K562 (cell line): ENCODE measurements around the gene GPER1. TPM values are rescaled to one million over a fixed set of nuclear protein-coding genes. Genes with fewer than 3 reads are reported as not detected.

Experiments
- ARHGAP35 ChIP-seq: fragments of 450-650 bp; IDR thresholded peaks from 2 replicates; pipeline ENCODE4 v1.6.1; 2018; ENCODE audit not compliant: partially characterized antibody
- CCAR2 ChIP-seq: fragments of 200-400 bp; formaldehyde crosslinking; IDR thresholded peaks from 2 replicates; pipeline ENCODE4 v1.6.1; 2017; ENCODE audit warnings: mild to moderate bottlenecking, low read depth, low read length
- E2F6 ChIP-seq, 2 experiments: IDR thresholded peaks; 2 replicates each; pipeline ENCODE4 v1.6.1; 2011; ENCODE audit warnings: borderline replicate concordance in 1 of 2, control low read depth in 1 of 2, low read depth in 1 of 2, low read length in 1 of 2, mild to moderate bottlenecking in 1 of 2, mixed read lengths in 1 of 2, moderate library complexity in 1 of 2; ENCODE audit not compliant: insufficient read depth in 1 of 2, insufficient read length in 1 of 2, poor library complexity in 1 of 2, severe bottlenecking in 1 of 2; ENCODE audit errors: extremely low read depth in 1 of 2
- KDM5B ChIP-seq: fragments of 200-600 bp; sonication (generic); IDR thresholded peaks from 2 replicates; pipeline ENCODE4 v1.6.1; 2012; ENCODE audit warnings: low read depth, mild to moderate bottlenecking, moderate library complexity, low read length, control low read depth, inconsistent platforms; ENCODE audit not compliant: insufficient replicate concordance
- KLF10 ChIP-seq: fragments of 250-450 bp; sonication (Bioruptor Pico); IDR thresholded peaks from 2 replicates; pipeline ENCODE4 v1.6.1; 2021; ENCODE audit warnings: matching md5 sums
- MYC ChIP-seq, 2 experiments: fragments of 250-450 bp in 1 of 2; sonication (Bioruptor Pico) in 1 of 2; IDR thresholded peaks; 2 replicates each; pipeline versions ENCODE4 v1.5.1 to v1.6.1; 2012 to 2021; ENCODE audit warnings: low read depth in 2 of 2, borderline replicate concordance in 1 of 2, improper control_type of control experiment in 1 of 2, low read length in 1 of 2, mild to moderate bottlenecking in 1 of 2, moderate library complexity in 1 of 2
- ZFX ChIP-seq: sonication (generic); formaldehyde crosslinking; IDR thresholded peaks from 2 replicates; pipeline ENCODE4 v1.8.0; 2022; ENCODE audit warnings: mild to moderate bottlenecking, missing genetic modification reagents, moderate library complexity
- ZNF197 ChIP-seq: fragments of 200-800 bp; sonication (Bioruptor generic); IDR thresholded peaks from 2 replicates; pipeline ENCODE4 v1.6.1; 2016; ENCODE audit warnings: low read depth, missing genetic modification characterization, missing compliant biosample characterization
- polyA plus RNA-seq, 8 experiments: library from polyadenylated mRNA; depleted of rRNA in 4 of 8; stranded (reverse) in 5 of 8; unstranded in 3 of 8; fragments of >200 nt; fragmentation: Nextera tagmentation in 2 of 8; fragmentation: Illumina TruSeq in 1 of 8; extraction: Ambion mirVana in 2 of 8; extraction: Trizol in 1 of 8; gene quantifications; 2 replicates each; pipeline versions ENCODE4 v1.2.1 to v1.2.3, GENCODE V29; 2011 to 2014; ENCODE audit warnings: inconsistent platforms in 1 of 8, missing spikeins in 1 of 8
- total RNA-seq, 7 experiments: library from RNA; depleted of rRNA in 6 of 7; stranded (reverse); fragments of >200 nt in 6 of 7; fragmentation: Illumina TruSeq in 2 of 7; extraction: Trizol in 2 of 7; gene quantifications; 2 replicates each; pipeline versions ENCODE4 v1.2.1 to v1.2.3, GENCODE V29; 2011 to 2021; ENCODE audit warnings: low replicate concordance in 1 of 7
- TF ChIP-seq, protein P1 (sequence below): fragments of 450-650 bp; IDR thresholded peaks from 2 replicates; pipeline ENCODE4 v1.6.1; 2017; ENCODE audit warnings: antibody characterized with exemption, mild to moderate bottlenecking

Gene GPER1
- total and polyA plus RNA-seq, 9 of the 15 experiments (the other 6 are each of a cell fraction or from before 2014, with no cell fraction given) = 0.04 to 0.09 (median 0.08) TPM; not detected in 6

DNA sequence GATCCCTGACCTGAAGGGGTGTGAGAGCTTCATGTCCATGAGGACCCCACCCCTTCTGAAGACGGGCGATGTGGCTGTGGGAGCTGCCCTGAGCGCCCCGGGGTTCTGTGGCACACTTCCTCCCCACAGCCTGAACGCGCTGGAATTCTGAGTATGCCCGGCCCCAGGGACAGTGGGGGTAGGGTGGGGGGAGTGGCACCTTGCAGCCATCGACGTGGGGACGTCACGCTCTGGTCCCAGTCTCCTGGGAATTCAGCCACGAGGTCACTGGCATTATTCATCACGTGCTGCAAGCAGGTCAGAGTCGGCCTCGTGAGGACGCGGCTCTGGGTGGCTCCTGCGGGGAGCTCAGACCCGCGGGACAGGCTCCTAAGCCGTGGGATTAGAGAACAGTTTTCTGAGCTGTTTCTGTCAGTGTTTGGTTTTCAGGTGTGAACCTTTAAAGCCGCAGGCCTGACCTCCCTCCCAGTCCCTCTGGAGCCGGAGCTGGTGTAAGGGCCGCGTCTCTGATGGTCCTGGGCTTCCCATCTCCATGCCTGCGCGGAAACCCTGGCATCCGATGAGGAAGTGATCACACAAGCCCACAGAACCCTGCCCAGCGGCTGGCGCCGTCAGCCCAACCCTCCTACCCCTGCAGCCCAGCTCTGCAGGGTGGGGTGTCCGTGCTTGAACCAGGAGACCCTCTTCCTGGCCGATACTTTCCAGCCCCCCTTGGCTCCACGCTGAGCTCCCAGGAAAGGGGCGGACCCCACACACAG is 27.4 kb upstream of the GPER1 start (continued):
- TF ChIP-seq KDM5B = peak; percentile 31
- no peak for TF ChIP-seq ARHGAP35
- peak; percentile 29 to 39 for TF ChIP-seq E2F6 (IDR thresholded peaks at IDR 0.05; ENCODE audit: borderline replicate concordance in 1 of 2, extremely low read depth in 1 of 2, insufficient read depth in 1 of 2, insufficient read length in 1 of 2, low read depth in 1 of 2, low read length in 1 of 2, poor library complexity in 1 of 2, severe bottlenecking in 1 of 2)
- TF ChIP-seq KLF10 (CRISPR knock-in tag) = no peak
- no peak for TF ChIP-seq MYC (IDR thresholded peaks at IDR 0.05; ENCODE audit: low read depth, low read length)
- peak; percentile 17; the same call in 1 of the 2 replicates for TF ChIP-seq MYC (CRISPR knock-in tag; IDR thresholded peaks at IDR 0.05; ENCODE audit: borderline replicate concordance, low read depth)
- TF ChIP-seq CCAR2 = no peak
- TF ChIP-seq ZNF197 (CRISPR knock-in tag) = no peak
- TF ChIP-seq, protein P1, sequence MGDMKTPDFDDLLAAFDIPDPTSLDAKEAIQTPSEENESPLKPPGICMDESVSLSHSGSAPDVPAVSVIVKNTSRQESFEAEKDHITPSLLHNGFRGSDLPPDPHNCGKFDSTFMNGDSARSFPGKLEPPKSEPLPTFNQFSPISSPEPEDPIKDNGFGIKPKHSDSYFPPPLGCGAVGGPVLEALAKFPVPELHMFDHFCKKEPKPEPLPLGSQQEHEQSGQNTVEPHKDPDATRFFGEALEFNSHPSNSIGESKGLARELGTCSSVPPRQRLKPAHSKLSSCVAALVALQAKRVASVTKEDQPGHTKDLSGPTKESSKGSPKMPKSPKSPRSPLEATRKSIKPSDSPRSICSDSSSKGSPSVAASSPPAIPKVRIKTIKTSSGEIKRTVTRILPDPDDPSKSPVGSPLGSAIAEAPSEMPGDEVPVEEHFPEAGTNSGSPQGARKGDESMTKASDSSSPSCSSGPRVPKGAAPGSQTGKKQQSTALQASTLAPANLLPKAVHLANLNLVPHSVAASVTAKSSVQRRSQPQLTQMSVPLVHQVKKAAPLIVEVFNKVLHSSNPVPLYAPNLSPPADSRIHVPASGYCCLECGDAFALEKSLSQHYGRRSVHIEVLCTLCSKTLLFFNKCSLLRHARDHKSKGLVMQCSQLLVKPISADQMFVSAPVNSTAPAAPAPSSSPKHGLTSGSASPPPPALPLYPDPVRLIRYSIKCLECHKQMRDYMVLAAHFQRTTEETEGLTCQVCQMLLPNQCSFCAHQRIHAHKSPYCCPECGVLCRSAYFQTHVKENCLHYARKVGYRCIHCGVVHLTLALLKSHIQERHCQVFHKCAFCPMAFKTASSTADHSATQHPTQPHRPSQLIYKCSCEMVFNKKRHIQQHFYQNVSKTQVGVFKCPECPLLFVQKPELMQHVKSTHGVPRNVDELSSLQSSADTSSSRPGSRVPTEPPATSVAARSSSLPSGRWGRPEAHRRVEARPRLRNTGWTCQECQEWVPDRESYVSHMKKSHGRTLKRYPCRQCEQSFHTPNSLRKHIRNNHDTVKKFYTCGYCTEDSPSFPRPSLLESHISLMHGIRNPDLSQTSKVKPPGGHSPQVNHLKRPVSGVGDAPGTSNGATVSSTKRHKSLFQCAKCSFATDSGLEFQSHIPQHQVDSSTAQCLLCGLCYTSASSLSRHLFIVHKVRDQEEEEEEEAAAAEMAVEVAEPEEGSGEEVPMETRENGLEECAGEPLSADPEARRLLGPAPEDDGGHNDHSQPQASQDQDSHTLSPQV = no peak
- TF ChIP-seq ZFX = peak; percentile 30
